ENCODE measurements around the gene ARID2.

- TF ChIP-seq CTCF (IDR thresholded peaks at IDR 0.05; ENCODE audit: low read depth, low read length, poor library complexity, severe bottlenecking) (no peak), EZH2phosphoT487 (IDR thresholded peaks at IDR 0.05; ENCODE audit: borderline replicate concordance, low read length) (no peak)
These were observed 133.8 kb downstream of the ARID2 start for GRCh38 chr12:45863332-45863731.

All from DOHH2 (cell line).